GM21423 (cell line): ENCODE data around the gene ABLIM3.

ENCODE experiments used
- ATAC-seq: cut with Tn5 transposase; IDR thresholded peaks from one replicate; pipeline ENCODE4 v1.9.1; 2021; ENCODE audit warnings: mild to moderate bottlenecking, moderate library complexity; ENCODE audit not compliant: unreplicated experiment

The ABLIM3 gene

DNA sequence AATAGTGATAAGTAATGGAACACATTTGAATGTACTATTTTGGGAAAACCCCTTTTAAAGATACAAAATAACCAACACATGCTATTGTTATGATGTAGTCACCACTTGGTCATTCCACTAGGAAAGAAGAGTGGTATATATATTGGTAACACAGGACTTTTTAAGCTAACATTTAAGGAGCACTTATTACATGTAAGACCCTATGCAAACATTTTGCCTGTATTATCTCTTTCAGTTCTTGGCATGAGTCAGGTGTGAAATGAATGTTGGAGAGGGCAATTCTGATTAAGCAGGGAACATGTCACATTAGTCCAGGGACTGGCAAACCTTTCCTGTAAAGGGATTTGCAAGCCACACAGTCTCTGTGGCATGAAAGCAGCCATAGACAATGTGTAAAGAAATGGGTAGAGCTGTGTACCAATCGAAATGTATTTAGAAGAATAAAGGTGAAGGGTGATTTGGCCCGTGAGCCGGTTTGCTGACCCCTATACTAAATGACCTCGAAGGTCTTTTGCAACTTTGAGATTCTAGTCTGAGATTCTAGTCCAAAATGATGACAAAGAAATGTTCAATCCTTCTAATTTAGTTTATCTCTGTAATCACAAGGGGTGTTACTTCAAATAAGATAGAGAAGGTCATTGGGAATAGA is 15.3 kb downstream of the ABLIM3 start:
- ATAC-seq: no peak

- ATAC-seq: no peak
Measured at GRCh38 chr5:149157330-149157729, 16.0 kb downstream of the ABLIM3 start.

DNA sequence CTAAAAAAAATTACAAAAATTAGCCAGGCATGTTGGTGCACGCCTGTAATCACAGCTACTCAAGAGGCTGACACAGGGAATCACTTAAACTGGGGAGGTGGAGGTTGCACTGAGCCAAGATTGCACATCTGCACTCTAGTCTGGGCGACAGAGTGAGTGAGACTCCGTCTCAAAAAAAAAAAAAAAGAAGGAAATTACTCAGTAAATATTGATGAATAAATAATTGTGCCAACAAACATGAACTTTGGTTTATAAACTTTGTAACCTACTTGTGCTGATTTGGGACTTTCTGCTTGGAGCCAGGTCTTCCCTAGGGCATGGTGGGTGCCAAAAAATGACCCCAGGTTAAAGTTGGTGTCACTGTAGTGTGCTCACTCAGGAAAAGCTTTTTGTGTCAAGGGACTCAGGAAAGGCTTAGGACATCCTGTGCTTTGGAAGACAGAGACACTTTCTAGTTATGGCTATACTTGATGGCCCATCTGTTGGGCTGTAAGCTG is 19.0 kb downstream of the ABLIM3 start:
- no peak for ATAC-seq

- ATAC-seq: no peak
Measured at GRCh38 chr5:149161026-149161687, 19.9 kb downstream of the ABLIM3 start.

- ATAC-seq: no peak
Measured at GRCh38 chr5:149161850-149162249, 20.6 kb downstream of the ABLIM3 start.

GRCh38 chr5:149162401-149163084 is 21.2 kb downstream of the ABLIM3 start:
- peak; percentile 80 for ATAC-seq

DNA sequence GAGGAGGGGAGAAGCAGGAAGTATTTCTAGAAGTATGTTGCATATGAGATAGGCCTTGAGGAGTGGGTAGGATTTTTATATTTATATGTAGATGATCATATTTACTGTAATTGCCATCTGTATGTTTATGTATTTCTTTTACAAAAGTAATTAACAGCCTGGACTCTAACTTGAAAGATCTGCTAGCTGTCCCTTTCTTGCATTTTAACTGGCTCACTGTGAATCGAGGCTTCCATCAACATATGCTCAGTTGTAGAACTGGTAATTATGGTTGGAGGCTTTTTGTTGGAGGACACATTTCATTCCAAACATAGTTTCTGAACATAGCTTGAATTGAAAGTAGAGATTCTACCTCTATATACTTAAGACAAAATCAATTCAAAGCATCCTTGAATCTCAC is 23.4 kb downstream of the ABLIM3 start:
- no peak for ATAC-seq

- ATAC-seq: no peak
Measured at GRCh38 chr5:149166128-149166527, 24.8 kb downstream of the ABLIM3 start.

DNA sequence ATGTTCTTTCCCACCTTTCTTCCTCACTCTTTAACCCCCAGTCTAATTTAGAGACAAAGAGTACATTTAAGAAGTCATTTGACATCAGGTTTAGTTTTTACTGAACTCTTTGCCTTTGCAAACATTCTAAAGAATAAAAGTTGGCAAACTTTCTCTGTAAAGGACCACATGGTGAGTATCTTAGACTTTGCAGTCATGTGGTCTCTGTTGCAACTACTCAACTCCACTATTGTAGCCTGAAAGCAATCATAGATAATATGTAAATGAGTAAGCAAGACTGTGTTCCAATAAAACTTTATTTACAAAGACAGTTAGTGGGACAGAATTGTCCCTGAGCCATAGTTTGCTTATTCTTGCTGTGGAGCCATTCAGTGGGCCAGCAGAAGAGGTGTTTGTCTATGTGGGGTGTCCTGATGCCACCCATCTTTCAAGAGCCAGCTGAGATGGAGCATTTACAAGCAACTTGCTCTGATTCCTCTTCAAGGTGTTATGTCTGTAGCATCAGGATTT is 25.4 kb downstream of the ABLIM3 start:
- no peak for ATAC-seq

DNA sequence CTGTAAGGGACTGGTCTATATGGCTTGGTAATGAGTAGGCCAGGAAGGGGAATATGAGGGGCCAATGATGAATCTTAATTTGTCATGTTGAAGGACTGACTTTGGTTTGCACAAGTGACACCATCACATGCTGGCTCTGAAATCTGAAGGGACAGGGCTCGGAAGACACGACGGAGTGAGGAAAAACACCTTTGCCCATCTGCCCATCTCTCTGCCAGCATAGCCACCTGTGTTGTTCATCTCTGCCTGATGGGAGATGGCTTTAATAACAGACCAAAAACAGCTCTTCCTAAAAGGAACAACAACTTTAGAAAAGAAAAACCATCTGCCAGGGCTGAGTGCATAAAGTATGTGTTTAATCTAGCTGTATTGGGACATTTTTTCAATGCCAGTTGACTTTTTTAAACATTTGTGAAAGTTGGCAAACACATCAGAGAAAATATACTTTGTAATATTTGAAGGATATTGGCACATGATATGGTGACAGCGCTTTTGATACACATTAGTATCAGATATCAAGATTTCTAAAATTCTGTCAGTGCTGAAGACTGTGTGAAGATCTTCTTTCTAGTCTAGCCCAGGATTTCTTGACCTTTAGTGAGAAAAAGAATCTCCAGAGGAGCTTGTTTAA is 27.1 kb downstream of the ABLIM3 start:
- no peak for ATAC-seq

DNA sequence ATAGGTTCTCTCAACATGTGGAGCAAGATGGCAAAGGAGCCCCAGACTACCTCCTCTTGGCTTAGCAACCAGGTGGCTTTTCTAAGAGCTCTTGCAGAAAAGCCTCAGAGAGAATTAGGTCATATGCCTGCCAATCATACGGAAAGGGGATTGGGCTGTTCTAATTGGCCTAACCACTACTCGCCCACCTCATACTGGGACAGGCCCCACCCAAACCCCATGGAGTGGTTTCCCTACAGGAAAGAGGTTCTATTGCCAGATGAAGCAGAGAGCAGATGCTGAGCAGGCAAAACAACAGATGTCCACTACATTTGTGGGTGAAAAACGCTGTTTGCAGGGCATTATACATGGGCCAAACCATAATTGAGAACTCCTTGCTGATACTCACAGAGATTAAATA is 29.0 kb downstream of the ABLIM3 start:
- ATAC-seq: no peak

DNA sequence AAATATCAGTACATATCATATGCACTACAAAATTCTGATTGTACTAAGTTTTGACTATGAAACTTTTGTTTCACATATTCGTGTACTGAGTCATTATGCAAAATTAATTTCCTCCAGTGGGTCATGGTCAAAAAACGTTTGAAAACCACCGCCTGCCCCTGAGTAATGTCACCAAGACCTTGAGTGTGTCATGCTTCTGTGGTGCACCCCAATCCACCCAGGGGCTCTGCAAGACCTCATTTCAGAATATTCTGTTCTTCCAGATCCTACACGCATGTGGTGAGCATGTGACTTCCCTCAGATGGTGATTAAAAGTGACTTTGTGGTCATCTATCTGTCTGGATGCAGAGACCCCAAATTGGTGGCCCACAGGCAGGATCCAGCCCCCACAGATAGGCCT is 31.0 kb downstream of the ABLIM3 start:
- ATAC-seq: peak; percentile 79

GRCh38 chr5:149172709-149173505 is 31.6 kb downstream of the ABLIM3 start:
- no peak for ATAC-seq

- ATAC-seq: no peak
Measured at GRCh38 chr5:149174847-149175234, 33.5 kb downstream of the ABLIM3 start.

GRCh38 chr5:149175346-149176105 is 34.2 kb downstream of the ABLIM3 start:
- no peak for ATAC-seq

GRCh38 chr5:149177339-149177843 is 36.1 kb downstream of the ABLIM3 start:
- no peak for ATAC-seq

- no peak for ATAC-seq
Measured at GRCh38 chr5:149177911-149178565, 36.7 kb downstream of the ABLIM3 start.

GRCh38 chr5:149181732-149182131 is 40.4 kb downstream of the ABLIM3 start:
- ATAC-seq: no peak

- no peak for ATAC-seq
Measured at GRCh38 chr5:149182241-149182640, 40.9 kb downstream of the ABLIM3 start.
